ENCODE data around the gene DNAH5. TPM values are rescaled to one million over a fixed set of nuclear protein-coding genes. Genes with fewer than 3 reads are reported as not detected.

Gene DNAH5
- total RNA-seq, 4 donors from 2014 or later: 0.31 to 1.4 (median 1.0) TPM

- no peak for ATAC-seq
- Histone ChIP-seq H3K4me3 (no peak overlapping the region), H3K27ac (no peak overlapping the region), H3K36me3 (no peaks in the 10 kb centered on the region), H3K4me1 (no peaks in the 10 kb centered on the region), H3K9me3 (no peaks in the 10 kb centered on the region), H3K27me3 (no peaks in the 10 kb centered on the region)
- 66 to 71% methylated on average over 6 of the region's 6 CpGs for WGBS, 2 donors (ENCODE audit: low coverage in 1 of 2)
- no peak for TF ChIP-seq CTCF (IDR thresholded peaks at IDR 0.05)
- no peak for TF ChIP-seq POLR2A (IDR thresholded peaks at IDR 0.05)
- no peak for TF ChIP-seq POLR2AphosphoS5 (IDR thresholded peaks at IDR 0.05)
- no peak for TF ChIP-seq EP300 (IDR thresholded peaks at IDR 0.05)
Measured at GRCh38 chr5:13843175-13843846, 101.2 kb downstream of the DNAH5 start.

DNA sequence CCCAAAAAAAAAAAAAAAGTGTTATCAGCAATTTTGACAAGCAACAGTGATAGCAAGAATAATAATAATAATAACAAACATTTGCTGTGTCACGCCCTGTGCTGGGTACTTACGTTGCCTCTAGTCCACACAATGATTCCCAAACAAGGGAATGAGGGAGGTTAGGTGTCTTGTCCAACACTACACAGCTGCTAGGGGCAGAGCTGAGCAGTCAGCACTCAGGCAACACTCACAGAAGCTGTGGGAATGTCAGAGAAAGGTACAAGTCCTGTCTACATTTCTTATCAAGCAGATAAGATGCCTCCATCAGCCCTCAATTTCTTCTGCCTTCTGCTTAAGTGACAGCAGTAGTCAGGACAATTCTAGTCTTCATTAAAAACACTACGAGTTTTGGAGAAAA is 111.0 kb downstream of the DNAH5 start:
- WGBS, 2 donors (ENCODE audit: low coverage in 1 of 2): 22 to 38% methylated on average over 3 of the region's 3 CpGs
- ATAC-seq: no peak

GRCh38 chr5:13831351-13831750 is 113.1 kb downstream of the DNAH5 start:
- 41 to 54% methylated on average over 2 to 3 of the region's 3 CpGs for WGBS, 2 donors (ENCODE audit: low coverage in 1 of 2)
- Histone ChIP-seq H3K4me1 (no peaks in the 10 kb centered on the region), H3K36me3 (no peaks in the 10 kb centered on the region), H3K27ac (no peak overlapping the region), H3K27me3 (no peaks in the 10 kb centered on the region), H3K9me3 (peaks cover 0 to 3% (median 0%) of the 10 kb centered on the region in 3 donors), H3K4me3 (no peak overlapping the region)
- TF ChIP-seq EP300 (IDR thresholded peaks at IDR 0.05) (no peak), POLR2AphosphoS5 (IDR thresholded peaks at IDR 0.05) (no peak), CTCF (IDR thresholded peaks at IDR 0.05) (no peak), POLR2A (IDR thresholded peaks at IDR 0.05) (no peak)
- ATAC-seq: no peak

More for the DNA sequence above, 111.0 kb downstream of the DNAH5 start:
- Histone ChIP-seq H3K4me3 (no peak overlapping the region), H3K9me3 (peaks cover 0 to 2% (median 0%) of the 10 kb centered on the region in 3 donors), H3K27ac (no peak overlapping the region), H3K27me3 (no peaks in the 10 kb centered on the region), H3K4me1 (no peaks in the 10 kb centered on the region), H3K36me3 (no peaks in the 10 kb centered on the region)
- TF ChIP-seq POLR2A (IDR thresholded peaks at IDR 0.05): no peak
- TF ChIP-seq EP300 (IDR thresholded peaks at IDR 0.05): no peak
- no peak for TF ChIP-seq POLR2AphosphoS5 (IDR thresholded peaks at IDR 0.05)
- no peak for TF ChIP-seq CTCF (IDR thresholded peaks at IDR 0.05)

GRCh38 chr5:13830536-13830935 is 114.0 kb downstream of the DNAH5 start:
- 65 to 76% methylated on average over 6 to 9 of the region's 9 CpGs for WGBS, 2 donors (ENCODE audit: low coverage in 1 of 2)
- no peak for ATAC-seq
- H3K9me3 ChIP-seq: peaks cover 0 to 3% (median 0%) of the 10 kb centered on the region in 3 donors
- no peaks in the 10 kb centered on the region for H3K27me3 ChIP-seq
- no peaks in the 10 kb centered on the region for H3K4me1 ChIP-seq
- no peak overlapping the region for H3K4me3 ChIP-seq
- H3K27ac ChIP-seq: no peak overlapping the region
- TF ChIP-seq POLR2A (IDR thresholded peaks at IDR 0.05): no peak
- TF ChIP-seq EP300 (IDR thresholded peaks at IDR 0.05): no peak
- no peak for TF ChIP-seq CTCF (IDR thresholded peaks at IDR 0.05)
- no peak for TF ChIP-seq POLR2AphosphoS5 (IDR thresholded peaks at IDR 0.05)
- H3K36me3 ChIP-seq: no peaks in the 10 kb centered on the region

- no peak for TF ChIP-seq POLR2AphosphoS5 (IDR thresholded peaks at IDR 0.05)
- TF ChIP-seq EP300 (IDR thresholded peaks at IDR 0.05): no peak
- TF ChIP-seq CTCF (IDR thresholded peaks at IDR 0.05): no peak
- TF ChIP-seq POLR2A (IDR thresholded peaks at IDR 0.05): no peak
- ATAC-seq: no peak
Measured at GRCh38 chr5:13821366-13821765, 123.1 kb downstream of the DNAH5 start.

More at GRCh38 chr5:13821366-13821765, 123.1 kb downstream of the DNAH5 start:
- WGBS, 2 donors (ENCODE audit: low coverage in 1 of 2): 87 to 88% methylated on average over 2 of the region's 2 CpGs
- Histone ChIP-seq H3K36me3 (no peaks in the 10 kb centered on the region), H3K4me1 (no peaks in the 10 kb centered on the region), H3K27me3 (no peaks in the 10 kb centered on the region), H3K4me3 (no peak overlapping the region), H3K9me3 (no peaks in the 10 kb centered on the region), H3K27ac (no peak overlapping the region)
